Measurements from ENCODE around the gene LUZP4.
"Not testable (repeated sequence)": the region's sequence is repeated elsewhere in the genome, so short reads cannot be mapped to it uniquely, and the experiment has no call there.

Gene LUZP4

DNA sequence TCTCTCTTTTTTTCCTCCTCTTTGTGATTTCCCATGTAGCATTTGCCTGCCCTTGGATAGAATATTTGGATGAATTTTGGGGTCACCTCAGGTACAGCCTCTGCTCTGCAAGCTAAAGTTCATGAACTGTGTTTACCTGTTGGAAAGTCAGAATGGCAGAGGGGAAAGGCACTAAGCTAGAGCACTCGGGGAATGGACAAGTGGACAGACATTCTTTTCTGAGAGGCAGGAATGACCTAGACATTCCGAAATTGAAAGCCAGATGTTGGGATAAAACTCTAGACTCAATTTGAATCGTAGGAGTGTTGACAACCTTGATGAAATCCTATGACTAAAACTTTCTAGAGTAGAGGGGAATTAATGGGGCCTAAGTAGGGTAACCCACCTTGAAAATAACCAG lies 56.1 kb downstream of the LUZP4 start:
- no peak for DNase-seq
- Histone ChIP-seq H3K4me1 (ENCODE audit: low read length) (no peaks in the 10 kb centered on the region), H4K20me1 (ENCODE audit: insufficient read depth, low read length) (no peaks in the 10 kb centered on the region), H3K4me2 (ENCODE audit: low read depth, low read length) (no peak overlapping the region), H3K9me3 (replicated peaks; ENCODE audit: insufficient read depth, low read length) (no peaks in the 10 kb centered on the region), H3K27me3 (replicated peaks; ENCODE audit: insufficient read depth, low read length) (no peaks in the 10 kb centered on the region), H3K4me3 (ENCODE audit: low read length) (no peak overlapping the region), H3K9me2 (replicated peaks; ENCODE audit: insufficient read depth, low read length) (no peaks in the 10 kb centered on the region), H3F3A (ENCODE audit: insufficient read depth, low read length) (no peaks in the 10 kb centered on the region), H3K79me2 (ENCODE audit: low read length) (no peaks in the 10 kb centered on the region), H2AFZ (ENCODE audit: low read length) (no peak overlapping the region), H3K27ac (ENCODE audit: low read length) (no peak overlapping the region), H3K36me3 (replicated peaks; ENCODE audit: insufficient read depth, low read length) (no peaks in the 10 kb centered on the region), H3K9ac (ENCODE audit: low read length) (no peak overlapping the region)
- no peak for TF ChIP-seq EZH2 (optimal IDR thresholded peaks at IDR 0.05; ENCODE audit: low read depth, low read length)
- no peak for TF ChIP-seq EZH2phosphoT487 (IDR thresholded peaks at IDR 0.05; ENCODE audit: low read length)
- TF ChIP-seq, protein P1, sequence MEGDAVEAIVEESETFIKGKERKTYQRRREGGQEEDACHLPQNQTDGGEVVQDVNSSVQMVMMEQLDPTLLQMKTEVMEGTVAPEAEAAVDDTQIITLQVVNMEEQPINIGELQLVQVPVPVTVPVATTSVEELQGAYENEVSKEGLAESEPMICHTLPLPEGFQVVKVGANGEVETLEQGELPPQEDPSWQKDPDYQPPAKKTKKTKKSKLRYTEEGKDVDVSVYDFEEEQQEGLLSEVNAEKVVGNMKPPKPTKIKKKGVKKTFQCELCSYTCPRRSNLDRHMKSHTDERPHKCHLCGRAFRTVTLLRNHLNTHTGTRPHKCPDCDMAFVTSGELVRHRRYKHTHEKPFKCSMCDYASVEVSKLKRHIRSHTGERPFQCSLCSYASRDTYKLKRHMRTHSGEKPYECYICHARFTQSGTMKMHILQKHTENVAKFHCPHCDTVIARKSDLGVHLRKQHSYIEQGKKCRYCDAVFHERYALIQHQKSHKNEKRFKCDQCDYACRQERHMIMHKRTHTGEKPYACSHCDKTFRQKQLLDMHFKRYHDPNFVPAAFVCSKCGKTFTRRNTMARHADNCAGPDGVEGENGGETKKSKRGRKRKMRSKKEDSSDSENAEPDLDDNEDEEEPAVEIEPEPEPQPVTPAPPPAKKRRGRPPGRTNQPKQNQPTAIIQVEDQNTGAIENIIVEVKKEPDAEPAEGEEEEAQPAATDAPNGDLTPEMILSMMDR (IDR thresholded peaks at IDR 0.05; ENCODE audit: low read length) = no peak

DNA sequence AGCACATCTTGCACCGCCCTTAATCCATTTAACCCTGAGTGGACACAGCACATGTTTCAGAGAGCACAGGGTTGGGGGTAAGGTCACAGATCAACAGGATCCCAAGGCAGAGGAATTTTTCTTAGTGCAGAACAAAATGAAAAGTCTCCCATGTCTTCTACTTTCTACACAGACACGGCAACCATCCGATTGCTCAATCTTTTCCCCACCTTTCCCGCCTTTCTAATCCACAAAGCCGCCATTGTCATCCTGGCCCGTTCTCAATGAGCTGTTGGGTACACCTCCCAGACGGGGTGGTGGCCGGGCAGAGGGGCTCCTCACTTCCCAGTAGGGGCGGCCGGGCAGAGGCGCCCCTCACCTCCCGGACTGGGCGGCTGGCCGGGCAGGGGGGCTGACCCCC lies 57.2 kb downstream of the LUZP4 start:
- not testable (repeated sequence) for H3K9ac ChIP-seq (ENCODE audit: low read length); H4K20me1 ChIP-seq (ENCODE audit: insufficient read depth, low read length); H3K36me3 ChIP-seq (replicated peaks; ENCODE audit: insufficient read depth, low read length); H3K27me3 ChIP-seq (replicated peaks; ENCODE audit: insufficient read depth, low read length); H3K9me3 ChIP-seq (replicated peaks; ENCODE audit: insufficient read depth, low read length); H3K4me1 ChIP-seq (ENCODE audit: low read length); H3K4me2 ChIP-seq (ENCODE audit: low read depth, low read length); H3K4me3 ChIP-seq (ENCODE audit: low read length); H3F3A ChIP-seq (ENCODE audit: insufficient read depth, low read length); H3K27ac ChIP-seq (ENCODE audit: low read length); H3K79me2 ChIP-seq (ENCODE audit: low read length); H3K9me2 ChIP-seq (replicated peaks; ENCODE audit: insufficient read depth, low read length); H2AFZ ChIP-seq (ENCODE audit: low read length); DNase-seq

DNA sequence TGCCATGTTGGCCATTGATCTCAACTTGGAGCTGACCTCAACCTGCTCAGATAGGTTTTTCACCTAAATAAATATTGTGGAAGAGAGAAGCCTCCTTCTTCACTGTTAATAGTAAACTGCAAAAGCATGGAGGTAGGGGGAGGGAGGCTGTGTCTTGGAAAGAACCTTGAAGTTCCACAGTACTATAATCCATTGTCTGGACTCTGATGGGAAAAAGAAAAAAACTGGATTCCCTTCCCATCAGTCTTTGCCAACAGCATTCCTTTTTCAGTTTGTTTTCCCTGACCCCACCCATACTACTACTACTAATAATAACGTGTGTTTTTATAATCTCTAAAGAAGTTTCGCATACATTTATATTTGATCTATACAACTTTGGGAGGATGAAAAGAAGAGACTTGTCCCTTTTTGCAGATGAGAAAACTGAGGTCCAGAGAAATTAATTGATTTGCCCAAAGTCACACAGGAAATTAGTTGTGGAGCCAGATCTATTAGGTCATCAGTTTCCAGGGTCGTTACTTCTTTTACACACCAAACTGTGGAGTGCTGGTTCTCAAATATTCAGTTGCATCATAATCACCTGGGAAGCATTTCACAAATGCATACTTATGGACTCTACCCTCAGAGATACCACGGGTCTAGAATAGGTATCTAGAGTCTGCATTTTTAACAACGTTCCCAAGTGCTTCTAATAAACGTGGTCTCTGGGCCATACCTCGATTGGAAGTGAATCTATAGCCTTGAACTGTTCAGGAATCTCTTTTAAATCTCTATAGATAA lies 59.1 kb downstream of the LUZP4 start:
- no peak overlapping the region for H3K27ac ChIP-seq (ENCODE audit: low read length)
- H3K4me2 ChIP-seq (ENCODE audit: low read depth, low read length) = no peak overlapping the region
- H3K9me3 ChIP-seq (replicated peaks; ENCODE audit: insufficient read depth, low read length) = no peaks in the 10 kb centered on the region
- TF ChIP-seq EZH2 (optimal IDR thresholded peaks at IDR 0.05; ENCODE audit: low read depth, low read length) (no peak), EZH2phosphoT487 (IDR thresholded peaks at IDR 0.05; ENCODE audit: low read length) (no peak)
- H3K9me2 ChIP-seq (replicated peaks; ENCODE audit: insufficient read depth, low read length) = no peaks in the 10 kb centered on the region
- H3K4me1 ChIP-seq (ENCODE audit: low read length) = no peaks in the 10 kb centered on the region
- H4K20me1 ChIP-seq (ENCODE audit: insufficient read depth, low read length) = no peaks in the 10 kb centered on the region
- no peak overlapping the region for H2AFZ ChIP-seq (ENCODE audit: low read length)
- no peak overlapping the region for H3K4me3 ChIP-seq (ENCODE audit: low read length)
- no peaks in the 10 kb centered on the region for H3K79me2 ChIP-seq (ENCODE audit: low read length)
- no peaks in the 10 kb centered on the region for H3K36me3 ChIP-seq (replicated peaks; ENCODE audit: insufficient read depth, low read length)
- DNase-seq = no peak
- H3K9ac ChIP-seq (ENCODE audit: low read length) = no peak overlapping the region
- H3K27me3 ChIP-seq (replicated peaks; ENCODE audit: insufficient read depth, low read length) = no peaks in the 10 kb centered on the region
- H3F3A ChIP-seq (ENCODE audit: insufficient read depth, low read length) = no peaks in the 10 kb centered on the region

DNA sequence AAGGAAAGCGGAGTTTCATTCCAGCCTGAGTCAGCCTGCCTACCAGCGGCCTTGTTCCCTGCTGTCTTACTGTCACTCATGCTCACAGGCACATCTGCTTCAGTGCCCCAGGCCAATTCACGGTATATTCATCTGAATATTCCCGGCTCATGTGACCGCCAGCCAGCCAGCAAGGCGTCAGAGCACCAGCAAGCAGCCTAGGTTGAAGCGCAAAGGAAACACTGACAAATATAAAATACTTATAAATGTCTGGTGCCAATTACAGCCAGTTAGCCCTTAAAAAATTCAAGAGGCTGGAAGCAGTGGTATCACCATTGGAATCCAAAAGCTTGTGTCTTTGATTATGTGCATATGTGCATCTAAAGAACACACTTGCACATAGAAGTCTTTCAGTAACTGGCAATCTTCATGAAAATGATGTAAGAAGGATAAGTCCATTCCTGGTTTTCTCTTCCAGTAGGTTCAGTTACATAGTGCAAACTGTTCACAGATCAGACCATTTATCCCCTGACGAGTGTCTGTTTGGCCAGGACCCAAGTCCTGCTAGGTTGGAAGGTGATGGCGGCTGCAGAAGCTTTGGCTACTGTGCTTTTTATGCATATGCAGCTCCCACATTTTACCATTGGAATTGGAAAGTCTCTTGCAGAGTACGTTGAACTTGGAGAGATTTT lies 61.3 kb downstream of the LUZP4 start:
- TF ChIP-seq EZH2 (optimal IDR thresholded peaks at IDR 0.05; ENCODE audit: low read depth, low read length) (no peak), EZH2phosphoT487 (IDR thresholded peaks at IDR 0.05; ENCODE audit: low read length) (no peak)
- TF ChIP-seq, protein P1 (IDR thresholded peaks at IDR 0.05; ENCODE audit: low read length) = no peak
- Histone ChIP-seq H3K79me2 (ENCODE audit: low read length) (no peaks in the 10 kb centered on the region), H3K9ac (ENCODE audit: low read length) (no peak overlapping the region), H3K9me3 (replicated peaks; ENCODE audit: insufficient read depth, low read length) (no peaks in the 10 kb centered on the region), H3K27ac (ENCODE audit: low read length) (no peak overlapping the region), H3F3A (ENCODE audit: insufficient read depth, low read length) (no peaks in the 10 kb centered on the region), H3K27me3 (replicated peaks; ENCODE audit: insufficient read depth, low read length) (no peaks in the 10 kb centered on the region), H3K4me3 (ENCODE audit: low read length) (no peak overlapping the region), H3K9me2 (replicated peaks; ENCODE audit: insufficient read depth, low read length) (no peaks in the 10 kb centered on the region), H3K36me3 (replicated peaks; ENCODE audit: insufficient read depth, low read length) (no peaks in the 10 kb centered on the region), H3K4me1 (ENCODE audit: low read length) (no peaks in the 10 kb centered on the region), H3K4me2 (ENCODE audit: low read depth, low read length) (no peak overlapping the region), H2AFZ (ENCODE audit: low read length) (no peak overlapping the region), H4K20me1 (ENCODE audit: insufficient read depth, low read length) (no peaks in the 10 kb centered on the region)
- DNase-seq = no peak

Measured in MM.1S (cell line).